GM19043 (cell line): Measurements from ENCODE around the gene FKBP10.
"Not testable (repeated sequence)": the region's sequence is repeated elsewhere in the genome, so short reads cannot be mapped to it uniquely, and the experiment has no call there.

Source experiments
- ATAC-seq: cut with Tn5 transposase; IDR thresholded peaks from one replicate; pipeline ENCODE4 v1.9.1; 2021; ENCODE audit warnings: low read depth; ENCODE audit not compliant: unreplicated experiment

Gene FKBP10

GRCh38 chr17:41803049-41804020 is 9.5 kb upstream of the FKBP10 start:
- no peak for ATAC-seq

- no peak for ATAC-seq
These were observed 5.9 kb upstream of the FKBP10 start for GRCh38 chr17:41806685-41807445.

GRCh38 chr17:41810659-41811548 is 1.9 kb upstream of the FKBP10 start:
- ATAC-seq, result no peak

- ATAC-seq, result no peak
These were observed 1.0 kb upstream of the FKBP10 start, which contains the start of gene P3H4 for GRCh38 chr17:41811549-41812380. TSS of gene P3H4 (minus strand) at chr17:41811949. CDS start at chr17:41811915, 34 bp downstream.

GRCh38 chr17:41813152-41813680 is 412 bp downstream of the FKBP10 start:
- no peak for ATAC-seq

GRCh38 chr17:41813699-41814124 is 908 bp downstream of the FKBP10 start:
- ATAC-seq, result no peak

- ATAC-seq, result no peak
These were observed 1.4 kb downstream of the FKBP10 start for GRCh38 chr17:41814195-41814594.

GRCh38 chr17:41816637-41817320 is 4.0 kb downstream of the FKBP10 start:
- no peak for ATAC-seq

- no peak for ATAC-seq
These were observed 5.2 kb downstream of the FKBP10 start for GRCh38 chr17:41818024-41818423.

- no peak for ATAC-seq
These were observed 9.0 kb downstream of the FKBP10 start for GRCh38 chr17:41821776-41822175.

GRCh38 chr17:41822216-41823140 is 9.7 kb downstream of the FKBP10 start:
- ATAC-seq, result no peak

GRCh38 chr17:41823141-41823524 is 10.3 kb downstream of the FKBP10 start:
- no peak for ATAC-seq

- ATAC-seq, result no peak
These were observed 10.8 kb downstream of the FKBP10 start for GRCh38 chr17:41823580-41823979.

- no peak for ATAC-seq
These were observed 11.3 kb downstream of the FKBP10 start for GRCh38 chr17:41824086-41824485.

- no peak for ATAC-seq
These were observed 12.5 kb downstream of the FKBP10 start for GRCh38 chr17:41825175-41825845.

- ATAC-seq, result not testable (repeated sequence)
These were observed 17.2 kb downstream of the FKBP10 start for GRCh38 chr17:41829961-41830360.

- ATAC-seq, result no peak
These were observed 22.5 kb downstream of the FKBP10 start for GRCh38 chr17:41835214-41835799.
